ENCODE results near the gene DLG2.

DLG2 gene

GRCh38 chr11:84963240-84963639 lies 663.9 kb downstream of the DLG2 start:
- no peak for DNase-seq

GRCh38 chr11:84962018-84962417 lies 665.1 kb downstream of the DLG2 start:
- no peak for DNase-seq

GRCh38 chr11:84958295-84958694 lies 668.8 kb downstream of the DLG2 start:
- no peak for DNase-seq

GRCh38 chr11:84950569-84951270 lies 676.4 kb downstream of the DLG2 start:
- DNase-seq: no peak

- DNase-seq: no peak
Observed at GRCh38 chr11:84947970-84948580, 679.1 kb downstream of the DLG2 start.

- DNase-seq: no peak
Observed at GRCh38 chr11:84947070-84947469, 680.1 kb downstream of the DLG2 start.

- no peak for DNase-seq
Observed at GRCh38 chr11:84930863-84931262, 696.3 kb downstream of the DLG2 start.

GRCh38 chr11:84929738-84930137 lies 697.4 kb downstream of the DLG2 start:
- no peak for DNase-seq

GRCh38 chr11:84924154-84924692 lies 702.9 kb downstream of the DLG2 start:
- DNase-seq: no peak

GRCh38 chr11:84923489-84923888 lies 703.7 kb downstream of the DLG2 start:
- DNase-seq: no peak

- no peak for DNase-seq
Observed at GRCh38 chr11:84922836-84923235, 704.3 kb downstream of the DLG2 start.

GRCh38 chr11:84922212-84922805 lies 704.8 kb downstream of the DLG2 start:
- no peak for DNase-seq

- no peak for DNase-seq
Observed at GRCh38 chr11:84914511-84914910, 712.6 kb downstream of the DLG2 start.

- no peak for DNase-seq
Observed at GRCh38 chr11:84909740-84910139, 717.4 kb downstream of the DLG2 start.

GRCh38 chr11:84906995-84907394 lies 720.1 kb downstream of the DLG2 start:
- DNase-seq: no peak

GRCh38 chr11:84905411-84905810 lies 721.7 kb downstream of the DLG2 start:
- no peak for DNase-seq

- no peak for DNase-seq
Observed at GRCh38 chr11:84902445-84902844, 724.7 kb downstream of the DLG2 start.

GRCh38 chr11:84901991-84902390 lies 725.2 kb downstream of the DLG2 start:
- DNase-seq: no peak

GRCh38 chr11:84899740-84900139 lies 727.4 kb downstream of the DLG2 start:
- DNase-seq: peak; percentile 2

- no peak for DNase-seq
Observed at GRCh38 chr11:84899134-84899533, 728.0 kb downstream of the DLG2 start.

- DNase-seq: no peak
Observed at GRCh38 chr11:84894666-84895065, 732.5 kb downstream of the DLG2 start.

GRCh38 chr11:84890676-84891075 lies 736.5 kb downstream of the DLG2 start:
- no peak for DNase-seq

- DNase-seq: no peak
Observed at GRCh38 chr11:84889556-84889955, 737.6 kb downstream of the DLG2 start.

- no peak for DNase-seq
Observed at GRCh38 chr11:84887055-84887629, 740.0 kb downstream of the DLG2 start.

Data from hematopoietic multipotent progenitor cell treated with erythropoietin and hydrocortisone succinate and interleukin-3 and kit ligand, for 6 days (in vitro differentiated cells).